HepG2 (cell line): ENCODE measurements around the gene TBL3. TPM values are rescaled to one million over a fixed set of nuclear protein-coding genes. Genes with fewer than 3 reads are reported as not detected.

Source experiments
- AGO2 ChIP-seq: fragments of 200-400 bp; formaldehyde crosslinking; optimal IDR thresholded peaks from 2 replicates; pipeline ENCODE3; 2017; ENCODE audit warnings: mild to moderate bottlenecking, low read depth, low read length, moderate library complexity
- BRCA1 ChIP-seq: sonication (generic); formaldehyde crosslinking; IDR thresholded peaks from 2 replicates; pipeline ENCODE4 v1.4.0; 2020; ENCODE audit warnings: missing genetic modification reagents
- CHD2 ChIP-seq: IDR thresholded peaks from 2 replicates; pipeline ENCODE4 v1.6.1; 2011; ENCODE audit warnings: low read depth, low read length, improper control_type of control experiment
- FOXK1 ChIP-seq: sonication (generic); formaldehyde crosslinking; IDR thresholded peaks from 2 replicates; pipeline ENCODE4 v1.4.0; 2020; ENCODE audit warnings: low read depth, missing genetic modification reagents, borderline replicate concordance
- HNRNPUL1 ChIP-seq: fragments of 200-400 bp; formaldehyde crosslinking; IDR thresholded peaks from 2 replicates; pipeline ENCODE4 v1.6.1; 2017; ENCODE audit warnings: low read depth, mild to moderate bottlenecking, low read length, moderate library complexity
- KDM2A ChIP-seq: sonication (generic); formaldehyde crosslinking; IDR thresholded peaks from 2 replicates; pipeline ENCODE4 v1.4.0; 2020; ENCODE audit warnings: low read depth, missing genetic modification reagents, borderline replicate concordance
- MAFG ChIP-seq: sonication (generic); formaldehyde crosslinking; IDR thresholded peaks from 2 replicates; pipeline ENCODE4 v1.5.1; 2020; ENCODE audit warnings: mild to moderate bottlenecking, missing genetic modification reagents
- MAX ChIP-seq: IDR thresholded peaks from 2 replicates; pipeline ENCODE4 v1.6.1; 2012; ENCODE audit warnings: inconsistent platforms
- PBX3 ChIP-seq: sonication (generic); formaldehyde crosslinking; IDR thresholded peaks from 2 replicates; pipeline ENCODE4 v1.8.1; 2023; ENCODE audit warnings: missing genetic modification reagents, inconsistent platforms, borderline replicate concordance
- PRDM4 ChIP-seq: sonication (generic); formaldehyde crosslinking; IDR thresholded peaks from 2 replicates; pipeline ENCODE4 v1.9.0; 2021; ENCODE audit warnings: missing genetic modification reagents, borderline replicate concordance
- RBAK ChIP-seq: sonication (generic); formaldehyde crosslinking; IDR thresholded peaks from 2 replicates; pipeline ENCODE4 v1.5.1; 2020; ENCODE audit warnings: mild to moderate bottlenecking, missing genetic modification reagents
- RBFOX2 ChIP-seq: fragments of 200-400 bp; formaldehyde crosslinking; IDR thresholded peaks from 2 replicates; pipeline ENCODE4 v1.6.1; 2017; ENCODE audit warnings: low read depth, mild to moderate bottlenecking, low read length
- RFX5 ChIP-seq: IDR thresholded peaks from 2 replicates; pipeline ENCODE4 v1.6.1; 2011; ENCODE audit warnings: low read depth, low read length, improper control_type of control experiment
- SP4 ChIP-seq: sonication (generic); formaldehyde crosslinking; IDR thresholded peaks from 2 replicates; pipeline ENCODE4 v1.8.1; 2023; ENCODE audit warnings: mild to moderate bottlenecking, missing genetic modification reagents
- TEAD3 ChIP-seq: optimal IDR thresholded peaks from 2 replicates; pipeline ENCODE3; 2016; ENCODE audit warnings: borderline replicate concordance
- XBP1 ChIP-seq: sonication (generic); formaldehyde crosslinking; IDR thresholded peaks from 2 replicates; pipeline ENCODE4 v1.5.0; 2020; ENCODE audit warnings: missing genetic modification reagents
- ZBTB1 ChIP-seq: sonication (generic); formaldehyde crosslinking; IDR thresholded peaks from 2 replicates; pipeline ENCODE4 v1.4.0; 2020; ENCODE audit warnings: missing genetic modification reagents, borderline replicate concordance
- ZFAT ChIP-seq: sonication (generic); formaldehyde crosslinking; conservative IDR thresholded peaks from 2 replicates; pipeline ENCODE4 v1.8.1; 2023; ENCODE audit warnings: missing genetic modification reagents, inconsistent platforms
- ZFP82 ChIP-seq: sonication (generic); formaldehyde crosslinking; IDR thresholded peaks from 2 replicates; pipeline ENCODE4 v1.5.1; 2020; ENCODE audit warnings: mild to moderate bottlenecking, missing genetic modification reagents, borderline replicate concordance
- ZNF143 ChIP-seq: sonication (generic); formaldehyde crosslinking; IDR thresholded peaks from 2 replicates; pipeline ENCODE4 v1.4.0; 2020; ENCODE audit warnings: missing genetic modification reagents
- ZNF430 ChIP-seq: sonication (generic); formaldehyde crosslinking; IDR thresholded peaks from 2 replicates; pipeline ENCODE4 v1.9.0; 2021; ENCODE audit warnings: mild to moderate bottlenecking, missing genetic modification reagents
- ZNF451 ChIP-seq: sonication (generic); formaldehyde crosslinking; IDR thresholded peaks from 2 replicates; pipeline ENCODE4 v1.5.0; 2020; ENCODE audit warnings: mild to moderate bottlenecking, missing genetic modification reagents
- ZNF713 ChIP-seq: sonication (generic); formaldehyde crosslinking; IDR thresholded peaks from 2 replicates; pipeline ENCODE4 v1.4.0; 2020; ENCODE audit warnings: mild to moderate bottlenecking, missing genetic modification reagents
- ZNF768 ChIP-seq: sonication (generic); formaldehyde crosslinking; IDR thresholded peaks from 2 replicates; pipeline ENCODE4 v1.4.0; 2020; ENCODE audit warnings: missing genetic modification reagents
- ZNF776 ChIP-seq: sonication (generic); formaldehyde crosslinking; IDR thresholded peaks from 2 replicates; pipeline ENCODE4 v1.4.0; 2020; ENCODE audit warnings: mild to moderate bottlenecking, missing genetic modification reagents
- polyA plus RNA-seq, 8 experiments: library from polyadenylated mRNA; depleted of rRNA in 3 of 8; stranded (reverse) in 7 of 8; unstranded in 1 of 8; fragments of >200 nt; fragmentation: Illumina TruSeq in 4 of 8; extraction: Trizol in 4 of 8; gene quantifications; 2 replicates each; pipeline versions ENCODE4 v1.2.1 to v1.2.3, GENCODE V29; 2011 to 2016; ENCODE audit warnings: low read depth in 4 of 8, missing spikeins in 1 of 8, mixed read lengths in 1 of 8; ENCODE audit not compliant: insufficient read depth in 1 of 8
- total RNA-seq, 5 experiments: library from RNA; depleted of rRNA; stranded (reverse); fragments of >200 nt; fragmentation: Illumina TruSeq; extraction: Trizol; gene quantifications; 2 replicates each; pipeline ENCODE4 v1.2.3, GENCODE V29; 2016; ENCODE audit warnings: low read depth in 1 of 5
- TF ChIP-seq, protein P1 (sequence below): IDR thresholded peaks from 2 replicates; pipeline ENCODE4 v1.6.1; 2016; ENCODE audit warnings: low read depth, control low read depth

TBL3 gene
- total and polyA plus RNA-seq, 2 of the 13 experiments (the other 11 are each of a cell fraction or from before 2014, with no cell fraction given) = 16.8 to 38.0 TPM

DNA sequence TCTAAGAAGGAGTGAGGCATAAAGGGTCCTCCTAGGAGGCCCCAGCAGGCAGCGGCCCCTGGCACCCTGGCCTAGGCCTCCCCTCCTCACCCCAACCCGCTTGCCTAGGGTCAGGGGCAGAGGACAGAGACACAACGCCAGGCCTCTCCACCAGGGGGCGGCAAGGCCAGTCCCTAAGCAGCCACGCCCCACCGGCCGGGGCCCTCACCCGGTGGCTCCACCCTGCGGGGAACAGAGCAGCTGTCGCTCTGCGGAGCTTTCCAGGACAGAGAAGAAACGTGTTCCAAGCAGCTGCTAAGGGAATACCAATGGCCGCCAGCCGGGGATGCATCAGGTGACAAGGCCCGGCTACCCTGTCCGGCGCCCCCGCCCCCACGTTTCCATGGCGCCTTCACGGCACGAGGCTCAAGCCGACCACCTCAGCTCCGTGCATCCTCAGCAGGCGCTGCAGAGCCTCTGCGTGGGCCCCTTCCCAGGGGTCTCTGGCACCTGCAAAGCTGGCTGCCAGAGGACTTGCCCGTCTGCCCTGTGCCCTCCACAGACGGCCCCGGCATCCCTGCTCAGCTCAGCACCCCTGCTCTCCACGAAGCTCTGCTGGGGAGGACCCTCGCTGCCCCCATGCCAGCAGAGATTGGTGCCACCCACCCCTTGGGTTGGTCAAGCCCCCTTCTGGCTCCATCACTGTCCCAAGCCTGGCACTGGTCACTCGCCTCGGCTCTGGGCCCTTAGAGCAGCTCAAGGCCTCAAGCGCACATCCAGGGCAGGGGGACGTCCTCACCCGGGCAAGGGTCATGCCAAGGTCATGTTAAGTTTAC, 32.2 kb downstream of the TBL3 start (continued):
- TF ChIP-seq, protein P1, sequence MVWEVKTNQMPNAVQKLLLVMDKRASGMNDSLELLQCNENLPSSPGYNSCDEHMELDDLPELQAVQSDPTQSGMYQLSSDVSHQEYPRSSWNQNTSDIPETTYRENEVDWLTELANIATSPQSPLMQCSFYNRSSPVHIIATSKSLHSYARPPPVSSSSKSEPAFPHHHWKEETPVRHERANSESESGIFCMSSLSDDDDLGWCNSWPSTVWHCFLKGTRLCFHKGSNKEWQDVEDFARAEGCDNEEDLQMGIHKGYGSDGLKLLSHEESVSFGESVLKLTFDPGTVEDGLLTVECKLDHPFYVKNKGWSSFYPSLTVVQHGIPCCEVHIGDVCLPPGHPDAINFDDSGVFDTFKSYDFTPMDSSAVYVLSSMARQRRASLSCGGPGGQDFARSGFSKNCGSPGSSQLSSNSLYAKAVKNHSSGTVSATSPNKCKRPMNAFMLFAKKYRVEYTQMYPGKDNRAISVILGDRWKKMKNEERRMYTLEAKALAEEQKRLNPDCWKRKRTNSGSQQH (CRISPR knock-in tag) = no peak
- TF ChIP-seq ZNF451 (CRISPR knock-in tag) (0 out of 2 replicates have a peak, but pooled peaks have one; percentile 24), RBAK (no peak), ZNF430 (no peak), ZFP82 (no peak), RBFOX2 (peak; percentile 61), ZNF768 (peak; percentile 70), ZNF776 (CRISPR knock-in tag) (no peak), XBP1 (CRISPR knock-in tag) (no peak), PRDM4 (CRISPR knock-in tag) (no peak), ZFAT (no peak), AGO2 (peak; percentile 20), PBX3 (CRISPR knock-in tag) (no peak), KDM2A (CRISPR knock-in tag) (peak; percentile 84), SP4 (CRISPR knock-in tag) (peak; percentile 83), HNRNPUL1 (no peak), BRCA1 (CRISPR knock-in tag) (no peak), ZNF143 (CRISPR knock-in tag) (peak; percentile 27; the same call in 1 of the 2 replicates), MAX (peak; percentile 63; the same call in 1 of the 2 replicates), MAFG (CRISPR knock-in tag) (no peak), ZBTB1 (CRISPR knock-in tag) (no peak), CHD2 (no peak; the same call in 1 of the 2 replicates), FOXK1 (peak; percentile 49; the same call in 1 of the 2 replicates), TEAD3 (peak; percentile 57), RFX5 (no peak), ZNF713 (CRISPR knock-in tag) (no peak)
